Lung (tissue), 13 donors: ENCODE data around the gene TCF7. TPM values are rescaled to one million over a fixed set of nuclear protein-coding genes. Genes with fewer than 3 reads are reported as not detected.

Experiments used
- ATAC-seq: fragments of 200-7000 bp; cut with Tn5 transposase; one replicate; pipeline ENCODE4 v1.9.1; 2020; ENCODE audit warnings: moderate number of reproducible peaks; ENCODE audit not compliant: insufficient read depth, low FRiP score
- DNase-seq, 3 donors: peaks; one replicate each; pipeline ENCODE4 v3.0.0-alpha.2; 2013 to 2017
- H3K27ac ChIP-seq, 2 donors: one replicate each; pipeline ENCODE4 v1.5.1; 2013; ENCODE audit warnings: mild to moderate bottlenecking in 2 of 2, moderate library complexity in 2 of 2, control low read depth in 1 of 2, inconsistent platforms in 1 of 2, low read depth in 1 of 2, low read length in 1 of 2
- H3K27me3 ChIP-seq, 3 donors: one replicate each; pipeline ENCODE4 v1.5.1; 2013; ENCODE audit warnings: low read length in 2 of 3; ENCODE audit not compliant: control insufficient read depth in 3 of 3, insufficient read depth in 3 of 3
- H3K36me3 ChIP-seq, 4 donors: one replicate each; pipeline ENCODE4 v1.5.1; 2013; ENCODE audit warnings: low read length in 4 of 4, mild to moderate bottlenecking in 1 of 4, moderate library complexity in 1 of 4; ENCODE audit not compliant: control insufficient read depth in 4 of 4, insufficient read depth in 4 of 4
- H3K4me1 ChIP-seq, 5 donors: one replicate each; pipeline ENCODE4 v1.5.1; 2013; ENCODE audit warnings: low read length in 5 of 5, mild to moderate bottlenecking in 2 of 5, moderate library complexity in 1 of 5; ENCODE audit not compliant: control insufficient read depth in 5 of 5, insufficient read depth in 5 of 5
- H3K4me3 ChIP-seq: one replicate; pipeline ENCODE4 v1.5.1; 2013; ENCODE audit warnings: mild to moderate bottlenecking, control low read depth, moderate library complexity
- H3K9ac ChIP-seq, 2 donors: one replicate each; pipeline ENCODE4 v1.5.1; 2013; ENCODE audit warnings: low read length in 2 of 2, control low read depth in 1 of 2; ENCODE audit not compliant: insufficient read depth in 1 of 2
- H3K9me3 ChIP-seq, 4 donors: one replicate each; pipeline ENCODE4 v1.5.1; 2013; ENCODE audit warnings: low read length in 3 of 4, mild to moderate bottlenecking in 1 of 4, moderate library complexity in 1 of 4; ENCODE audit not compliant: control insufficient read depth in 4 of 4, insufficient read depth in 3 of 4
- WGBS, 2 donors: extraction: QIAGEN DNeasy Blood & Tissue Kit; methylation state at CpG; one replicate each; pipeline ENCODE4 v1.1.7; 2013; 5-methylcytosine and 5-hydroxymethylcytosine counted together
- polyA plus RNA-seq, 2 donors: library from polyadenylated mRNA; stranded (reverse); fragments of 200-250 nt; gene quantifications; one replicate each; pipeline ENCODE4 v1.2.1, GENCODE V29; 2013
- small RNA-seq: library from RNA; depleted of rRNA; stranded (forward); fragments of <200 nt; gene quantifications from one replicate; pipeline ENCODE3, GENCODE V24; 2014; ENCODE audit warnings: low replicate concordance
- total RNA-seq, 2 donors: library from RNA; depleted of rRNA in 1 of 2; stranded (reverse); fragments of >200 nt in 1 of 2; gene quantifications; one replicate each; pipeline ENCODE4 v1.2.1, GENCODE V29; 2014 to 2021
- TF ChIP-seq, protein P1 (sequence below): IDR thresholded peaks from 2 replicates; pipeline ENCODE4 v1.5.1; 2012; ENCODE audit warnings: mild to moderate bottlenecking; ENCODE audit errors: control extremely low read depth, extremely low read depth
- donor health status: control.
- donor health status: control.
- donor health status: Bipolar disorder and iron deficiency.
- donor health status: healthy.
- donor health status: DM: yes; HTN: yes; CAD: no.

Gene TCF7
- total and polyA plus RNA-seq, 4 donors, result 2.9 to 6.0 (median 3.4) TPM

DNA sequence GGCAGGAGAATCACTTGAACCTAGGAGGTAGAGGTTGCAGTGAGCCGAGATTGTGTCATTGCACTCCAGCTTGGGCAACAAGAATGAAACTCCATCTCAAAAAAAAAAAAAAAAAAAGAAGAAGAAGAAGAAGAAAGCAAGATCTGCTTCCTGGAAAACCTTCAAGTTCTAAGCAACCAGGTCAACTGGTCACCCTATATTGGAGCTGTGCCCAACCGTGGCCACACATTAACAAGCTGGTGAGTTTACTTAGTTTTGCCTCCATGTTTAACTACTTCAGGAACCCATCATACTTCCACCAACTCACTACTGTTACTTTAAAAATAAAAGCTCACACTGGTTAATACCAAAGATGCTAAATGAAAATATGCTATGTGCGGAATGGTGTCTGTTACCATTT is 74.5 kb downstream of the TCF7 start:
- 74 to 83% methylated on average over 3 of the region's 3 CpGs for WGBS, 2 donors
- no peak overlapping the region for H3K9ac ChIP-seq
- peaks cover 0 to 3% (median 0%) of the 10 kb centered on the region in 4 donors for H3K36me3 ChIP-seq
- DNase-seq (peak in 1 of 3 donors; percentile 10), ATAC-seq (no peak)
- H3K4me1 ChIP-seq, result no peaks in the 10 kb centered on the region
- H3K27ac ChIP-seq, result no peak overlapping the region
- no peaks in the 10 kb centered on the region for H3K9me3 ChIP-seq
- H3K27me3 ChIP-seq, result no peaks in the 10 kb centered on the region
- TF ChIP-seq, protein P1, sequence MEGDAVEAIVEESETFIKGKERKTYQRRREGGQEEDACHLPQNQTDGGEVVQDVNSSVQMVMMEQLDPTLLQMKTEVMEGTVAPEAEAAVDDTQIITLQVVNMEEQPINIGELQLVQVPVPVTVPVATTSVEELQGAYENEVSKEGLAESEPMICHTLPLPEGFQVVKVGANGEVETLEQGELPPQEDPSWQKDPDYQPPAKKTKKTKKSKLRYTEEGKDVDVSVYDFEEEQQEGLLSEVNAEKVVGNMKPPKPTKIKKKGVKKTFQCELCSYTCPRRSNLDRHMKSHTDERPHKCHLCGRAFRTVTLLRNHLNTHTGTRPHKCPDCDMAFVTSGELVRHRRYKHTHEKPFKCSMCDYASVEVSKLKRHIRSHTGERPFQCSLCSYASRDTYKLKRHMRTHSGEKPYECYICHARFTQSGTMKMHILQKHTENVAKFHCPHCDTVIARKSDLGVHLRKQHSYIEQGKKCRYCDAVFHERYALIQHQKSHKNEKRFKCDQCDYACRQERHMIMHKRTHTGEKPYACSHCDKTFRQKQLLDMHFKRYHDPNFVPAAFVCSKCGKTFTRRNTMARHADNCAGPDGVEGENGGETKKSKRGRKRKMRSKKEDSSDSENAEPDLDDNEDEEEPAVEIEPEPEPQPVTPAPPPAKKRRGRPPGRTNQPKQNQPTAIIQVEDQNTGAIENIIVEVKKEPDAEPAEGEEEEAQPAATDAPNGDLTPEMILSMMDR, result no peak
- no peak overlapping the region for H3K4me3 ChIP-seq

DNA sequence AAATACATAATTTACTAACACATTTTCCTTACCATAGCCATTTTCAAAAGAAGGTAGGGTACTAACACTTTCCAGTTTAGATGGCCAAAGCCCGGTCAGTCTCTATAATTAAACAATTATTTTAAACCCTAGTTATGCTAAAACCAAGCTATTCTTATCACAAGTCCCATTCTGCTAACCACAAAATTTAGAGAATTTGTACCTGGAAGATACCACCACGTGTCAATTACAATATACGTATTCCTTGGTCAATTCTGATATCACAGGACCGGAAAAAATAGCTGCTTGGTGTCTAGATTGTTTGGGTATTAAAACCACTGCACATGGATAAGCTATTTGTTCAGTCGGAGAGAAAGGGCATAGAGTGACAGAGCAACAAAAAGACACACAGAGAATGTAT is 81.2 kb downstream of the TCF7 start:
- H3K27ac ChIP-seq, result peak overlapping the region in 1 of 2 donors; percentile 33
- WGBS, 2 donors, result 73% methylated on average over 5 of the region's 5 CpGs
- TF ChIP-seq, protein P1, result no peak

More for the DNA sequence above, 81.2 kb downstream of the TCF7 start:
- Histone ChIP-seq H3K4me3 (no peak overlapping the region), H3K4me1 (peaks cover 0 to 4% (median 0%) of the 10 kb centered on the region in 5 donors), H3K9me3 (no peaks in the 10 kb centered on the region), H3K36me3 (peaks cover 10 to 33% (median 30%) of the 10 kb centered on the region in 4 donors), H3K27me3 (no peaks in the 10 kb centered on the region), H3K9ac (no peak overlapping the region)
- DNase-seq, result no peak
- no peak for ATAC-seq

Small RNA genes within 50 kb of the gene (small RNA-seq; reads per million reads assigned to genes)
- not detected for gene AC008608.1

Other genes with a start within 250 kb of the TCF7 start
- 100 to 1,000 TPM in 1 of 2 donors, 10 to 100 TPM in 1; 34.1 to 118 TPM for gene C5orf15, start 146.1 kb upstream of the TCF7 start, total RNA-seq
- 10 to 100 TPM; 21.6 to 45.8 TPM for gene C5orf15, start 146.1 kb upstream of the TCF7 start, polyA plus RNA-seq
- gene VDAC1, start 109.7 kb upstream of the TCF7 start, total RNA-seq, result 100 to 1,000 TPM; 109 to 130 TPM
- gene VDAC1, start 109.7 kb upstream of the TCF7 start, polyA plus RNA-seq, result 100 to 1,000 TPM; 107 to 136 TPM
- 100 to 1,000 TPM; 242 to 324 TPM for gene SKP1, start 62.3 kb downstream of the TCF7 start, total RNA-seq
- 100 to 1,000 TPM; 149 to 551 TPM for gene SKP1, start 62.3 kb downstream of the TCF7 start, polyA plus RNA-seq
- gene PPP2CA, start 111.4 kb downstream of the TCF7 start, total RNA-seq, result 100 to 1,000 TPM; 102 to 107 TPM
- 100 to 1,000 TPM in 1 of 2 donors, 10 to 100 TPM in 1; 32.2 to 117 TPM for gene PPP2CA, start 111.4 kb downstream of the TCF7 start, polyA plus RNA-seq